CD4-positive, alpha-beta T cell treated with Interleukin-1 beta for 1 hour (primary cell): Measurements from ENCODE around the gene CAMK4.

Source experiments
- DNase-seq, 2 donors: peaks; one replicate each; pipeline ENCODE4 v3.0.0-alpha.2; 2020 to 2022

CAMK4 gene

GRCh38 chr5:111223787-111224560 is at the start of gene CAMK4:
TSS of gene CAMK4 (plus strand) at chr5:111224384. CDS start at chr5:111224484, 100 bp downstream.
- peak; percentile 82 to 83 for DNase-seq

GRCh38 chr5:111183064-111183463 is 41.1 kb upstream of the CAMK4 start:
- no peak for DNase-seq

GRCh38 chr5:111187079-111187478 is 37.1 kb upstream of the CAMK4 start:
- DNase-seq: no peak

- DNase-seq: no peak
Observed at GRCh38 chr5:111194053-111194452, 30.1 kb upstream of the CAMK4 start.

GRCh38 chr5:111194925-111195324 is 29.3 kb upstream of the CAMK4 start:
- no peak for DNase-seq

GRCh38 chr5:111197523-111197922 is 26.7 kb upstream of the CAMK4 start:
- DNase-seq: no peak

- DNase-seq: no peak
Observed at GRCh38 chr5:111198281-111198966, 25.8 kb upstream of the CAMK4 start.

GRCh38 chr5:111200828-111201227 is 23.4 kb upstream of the CAMK4 start:
- DNase-seq: no peak

- no peak for DNase-seq
Observed at GRCh38 chr5:111201705-111202104, 22.5 kb upstream of the CAMK4 start.

GRCh38 chr5:111211341-111211740 is 12.8 kb upstream of the CAMK4 start:
- DNase-seq: no peak

- DNase-seq: no peak
Observed at GRCh38 chr5:111214052-111214742, 10.0 kb upstream of the CAMK4 start.

- DNase-seq: no peak
Observed at GRCh38 chr5:111215971-111216370, 8.2 kb upstream of the CAMK4 start.

- DNase-seq: no peak
Observed at GRCh38 chr5:111221139-111221538, 3.0 kb upstream of the CAMK4 start.

GRCh38 chr5:111223101-111223786 is 940 bp upstream of the CAMK4 start:
- DNase-seq: no peak

GRCh38 chr5:111224561-111225345 is 569 bp downstream of the CAMK4 start:
- no peak for DNase-seq

- peak; percentile 32 to 49 for DNase-seq
Observed at GRCh38 chr5:111225926-111226325, 1.7 kb downstream of the CAMK4 start.

- no peak for DNase-seq
Observed at GRCh38 chr5:111226556-111226955, 2.4 kb downstream of the CAMK4 start.

GRCh38 chr5:111227226-111227782 is 3.1 kb downstream of the CAMK4 start:
- no peak for DNase-seq

- peak in 1 of 2 donors; percentile 20 for DNase-seq
Observed at GRCh38 chr5:111227801-111228200, 3.6 kb downstream of the CAMK4 start.

- DNase-seq: no peak
Observed at GRCh38 chr5:111228520-111229220, 4.5 kb downstream of the CAMK4 start.

GRCh38 chr5:111229221-111229835 is 5.1 kb downstream of the CAMK4 start:
- DNase-seq: no peak
